Fibroblast of pulmonary artery (primary cell): ENCODE results near the gene JMJD7.
A peak's percentile ranks its signal among the peaks of the same experiment; 100 is the strongest.

ENCODE experiments used
- DNase-seq: peaks from one replicate; pipeline ENCODE4 v3.0.0-alpha.2; 2010; ENCODE audit warnings: low read depth
- H3K4me3 ChIP-seq: replicated peaks from 2 replicates; pipeline ENCODE4 v1.5.1; 2011; ENCODE audit warnings: low read depth, mild to moderate bottlenecking, control low read depth, low read length, moderate library complexity
- CTCF ChIP-seq: IDR thresholded peaks from 2 replicates; pipeline ENCODE4 v1.5.1; 2011; ENCODE audit warnings: mild to moderate bottlenecking, control low read depth, low read length, inconsistent platforms; ENCODE audit errors: missing control alignments

JMJD7 gene

GRCh38 chr15:41801185-41801584 is 26.7 kb upstream of the JMJD7 start:
- no peak for TF ChIP-seq CTCF
- H3K4me3 ChIP-seq = no peak overlapping the region
- DNase-seq = no peak

- H3K4me3 ChIP-seq = no peak overlapping the region
- TF ChIP-seq CTCF = no peak
- peak; percentile 20 for DNase-seq
Measured at GRCh38 chr15:41801850-41802455, 25.9 kb upstream of the JMJD7 start.

GRCh38 chr15:41804361-41804760 is 23.5 kb upstream of the JMJD7 start:
- no peak overlapping the region for H3K4me3 ChIP-seq
- DNase-seq = no peak
- no peak for TF ChIP-seq CTCF

- no peak for TF ChIP-seq CTCF
- H3K4me3 ChIP-seq = no peak overlapping the region
- DNase-seq = no peak
Measured at GRCh38 chr15:41804916-41805666, 22.8 kb upstream of the JMJD7 start.

- DNase-seq = no peak
- TF ChIP-seq CTCF = no peak
- no peak overlapping the region for H3K4me3 ChIP-seq
Measured at GRCh38 chr15:41805711-41806110, 22.2 kb upstream of the JMJD7 start.

DNA sequence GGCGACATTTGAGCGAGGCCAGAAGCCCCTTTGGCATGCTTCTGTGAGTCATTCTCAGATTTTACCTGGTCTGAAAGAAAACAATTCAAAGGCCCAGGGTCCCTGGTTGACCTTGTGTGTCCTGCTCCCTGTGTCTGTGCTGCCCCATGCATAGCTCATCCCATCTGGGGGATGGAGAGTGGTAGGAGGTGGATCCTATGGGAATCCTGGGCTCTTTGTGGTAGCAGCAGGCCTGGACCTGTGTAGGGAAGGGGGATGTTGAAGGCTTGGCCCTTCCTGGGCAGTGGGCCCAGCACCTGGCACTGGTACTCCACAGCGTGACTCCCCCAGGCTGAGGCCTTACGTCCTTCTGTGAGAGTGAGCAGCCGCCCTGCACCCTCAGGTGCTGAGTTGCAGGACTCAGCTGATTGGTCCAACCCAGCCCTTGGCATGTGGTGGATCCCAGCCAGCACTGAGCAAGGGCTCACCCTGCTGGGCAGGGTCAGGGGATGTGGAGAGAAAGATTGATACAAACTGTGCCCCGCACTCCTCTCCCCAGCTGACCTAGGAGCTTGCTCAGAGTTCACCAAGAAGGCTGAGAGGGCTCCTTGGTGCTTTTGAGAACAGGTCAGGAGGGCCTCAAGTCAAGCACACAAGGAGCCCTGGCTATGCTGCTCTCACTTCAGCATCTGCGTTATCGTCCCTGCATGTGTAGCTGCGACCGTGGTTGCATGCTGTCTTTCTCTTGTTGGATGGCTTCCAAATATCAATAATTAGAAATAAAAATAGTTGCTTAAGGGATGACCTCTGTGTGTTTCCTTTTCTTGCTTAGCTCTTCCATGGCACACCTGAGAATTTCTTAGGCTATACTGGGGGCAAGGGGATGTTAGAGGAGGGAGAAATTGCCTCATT is 21.4 kb upstream of the JMJD7 start:
- no peak for DNase-seq
- no peak overlapping the region for H3K4me3 ChIP-seq
- TF ChIP-seq CTCF = no peak
